Spleen (tissue), 7 donors: ENCODE results near the gene TTC29.

ENCODE experiments used
- POLR2A ChIP-seq, 3 donors: fragments of 450-650 bp; IDR thresholded peaks; one replicate each; pipeline ENCODE4 v1.5.1; 2017; ENCODE audit warnings: antibody characterized with exemption in 3 of 3, mild to moderate bottlenecking in 1 of 3
- POLR2AphosphoS5 ChIP-seq, 3 donors: sonication (generic); formaldehyde crosslinking; IDR thresholded peaks; one replicate each; pipeline ENCODE4 v1.5.1; 2017; ENCODE audit warnings: antibody characterized with exemption in 3 of 3
- TF ChIP-seq, protein P1 (sequence below), 11 experiments: fragments of 200-600 bp in 7 of 11; fragments of 450-650 bp in 4 of 11; sonication (generic) in 4 of 11; IDR thresholded peaks in 8 of 11; conservative IDR thresholded peaks in 3 of 11; 1 replicate in 7 of 11; 2 replicates in 4 of 11; pipeline versions ENCODE4 v1.4.0 to v1.8.0; 2016 to 2021; ENCODE audit warnings: antibody characterized with exemption in 11 of 11, inconsistent platforms in 4 of 11, mild to moderate bottlenecking in 1 of 11
- donor health status: DM: no; HTN: no; CAD: no; lungs with moderate emphysema.
- donor health status: DM: no; HTN: no; CAD: no.
- donor health status: DM: no; HTN: no; CAD: no.

DNA sequence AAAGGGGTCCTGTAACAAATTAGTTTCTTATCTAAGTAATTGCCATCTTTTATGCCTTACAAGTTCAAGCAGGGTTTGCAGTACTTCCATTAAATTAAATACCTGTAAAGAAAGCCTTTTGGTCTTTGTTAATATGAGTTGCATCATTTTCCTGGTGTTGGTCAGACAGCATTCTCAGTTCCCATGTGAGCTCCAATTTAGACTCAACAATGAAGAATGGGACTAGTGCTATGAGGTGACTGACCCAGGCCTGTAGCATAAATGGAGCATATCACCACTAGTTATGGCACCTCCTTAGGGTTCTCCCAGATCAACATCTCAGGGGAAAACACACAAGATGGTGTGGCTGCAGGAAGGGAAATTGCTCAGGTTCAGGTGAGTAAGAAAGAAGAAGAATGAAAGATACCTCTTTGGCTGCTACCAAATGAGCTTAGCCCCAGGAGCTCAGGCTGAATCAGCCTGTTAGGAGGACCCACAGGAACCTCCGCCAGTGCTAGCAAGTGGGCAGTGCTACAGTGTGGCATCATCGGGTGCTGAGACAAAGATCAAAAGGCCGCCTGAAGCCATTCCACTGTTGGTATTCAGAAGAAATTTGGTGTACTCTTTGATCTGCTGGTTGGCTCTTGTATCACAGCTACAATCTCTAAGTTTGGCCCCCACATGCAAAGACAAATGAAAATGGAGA is 1.8 kb downstream of the TTC29 start:
- TF ChIP-seq, protein P1, sequence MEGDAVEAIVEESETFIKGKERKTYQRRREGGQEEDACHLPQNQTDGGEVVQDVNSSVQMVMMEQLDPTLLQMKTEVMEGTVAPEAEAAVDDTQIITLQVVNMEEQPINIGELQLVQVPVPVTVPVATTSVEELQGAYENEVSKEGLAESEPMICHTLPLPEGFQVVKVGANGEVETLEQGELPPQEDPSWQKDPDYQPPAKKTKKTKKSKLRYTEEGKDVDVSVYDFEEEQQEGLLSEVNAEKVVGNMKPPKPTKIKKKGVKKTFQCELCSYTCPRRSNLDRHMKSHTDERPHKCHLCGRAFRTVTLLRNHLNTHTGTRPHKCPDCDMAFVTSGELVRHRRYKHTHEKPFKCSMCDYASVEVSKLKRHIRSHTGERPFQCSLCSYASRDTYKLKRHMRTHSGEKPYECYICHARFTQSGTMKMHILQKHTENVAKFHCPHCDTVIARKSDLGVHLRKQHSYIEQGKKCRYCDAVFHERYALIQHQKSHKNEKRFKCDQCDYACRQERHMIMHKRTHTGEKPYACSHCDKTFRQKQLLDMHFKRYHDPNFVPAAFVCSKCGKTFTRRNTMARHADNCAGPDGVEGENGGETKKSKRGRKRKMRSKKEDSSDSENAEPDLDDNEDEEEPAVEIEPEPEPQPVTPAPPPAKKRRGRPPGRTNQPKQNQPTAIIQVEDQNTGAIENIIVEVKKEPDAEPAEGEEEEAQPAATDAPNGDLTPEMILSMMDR (IDR thresholded peaks at IDR 0.05 in 8 of 11, conservative IDR thresholded peaks at IDR 0.05 in 3 of 11) = no peak
- no peak for TF ChIP-seq POLR2AphosphoS5 (IDR thresholded peaks at IDR 0.05)
- TF ChIP-seq POLR2A (IDR thresholded peaks at IDR 0.05) = no peak
